ENCODE data around the gene RCL1. TPM values are rescaled to one million over a fixed set of nuclear protein-coding genes. Genes with fewer than 3 reads are reported as not detected.
A peak's percentile ranks its signal among the peaks of the same experiment; 100 is the strongest.

Gene RCL1
- polyA plus RNA-seq, 2 of the 4 experiments (the other 2 are of a cell fraction), result 25.5 to 27.5 TPM

DNA sequence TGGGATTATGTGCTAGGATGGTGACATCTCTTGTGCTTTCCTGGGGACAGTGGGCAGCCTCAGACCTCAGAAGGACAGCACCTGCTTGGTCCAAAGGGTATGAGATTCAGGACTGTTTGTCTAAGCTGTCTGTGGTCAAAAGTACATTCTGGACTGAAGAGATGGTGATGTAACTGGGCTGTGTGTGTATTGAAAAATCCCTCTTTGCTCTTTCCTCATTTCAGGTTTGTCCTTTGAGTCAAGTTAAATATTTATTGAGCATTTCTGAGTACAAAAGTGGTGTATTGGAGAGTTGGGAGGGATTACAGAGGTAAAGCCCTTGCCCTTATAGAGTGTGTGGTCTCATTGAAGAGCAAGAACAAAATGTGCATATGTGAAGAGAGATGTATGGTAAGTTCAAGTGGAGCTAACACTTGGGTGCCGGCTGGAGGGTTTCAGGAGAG lies 46.7 kb downstream of the RCL1 start (continued):
- no peak for TF ChIP-seq TFCP2L1 (CRISPR knock-in tag; IDR thresholded peaks at IDR 0.05)
- TF ChIP-seq, protein P1, sequence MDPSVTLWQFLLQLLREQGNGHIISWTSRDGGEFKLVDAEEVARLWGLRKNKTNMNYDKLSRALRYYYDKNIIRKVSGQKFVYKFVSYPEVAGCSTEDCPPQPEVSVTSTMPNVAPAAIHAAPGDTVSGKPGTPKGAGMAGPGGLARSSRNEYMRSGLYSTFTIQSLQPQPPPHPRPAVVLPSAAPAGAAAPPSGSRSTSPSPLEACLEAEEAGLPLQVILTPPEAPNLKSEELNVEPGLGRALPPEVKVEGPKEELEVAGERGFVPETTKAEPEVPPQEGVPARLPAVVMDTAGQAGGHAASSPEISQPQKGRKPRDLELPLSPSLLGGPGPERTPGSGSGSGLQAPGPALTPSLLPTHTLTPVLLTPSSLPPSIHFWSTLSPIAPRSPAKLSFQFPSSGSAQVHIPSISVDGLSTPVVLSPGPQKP (IDR thresholded peaks at IDR 0.05; ENCODE audit: low read depth, low read length), result no peak

DNA sequence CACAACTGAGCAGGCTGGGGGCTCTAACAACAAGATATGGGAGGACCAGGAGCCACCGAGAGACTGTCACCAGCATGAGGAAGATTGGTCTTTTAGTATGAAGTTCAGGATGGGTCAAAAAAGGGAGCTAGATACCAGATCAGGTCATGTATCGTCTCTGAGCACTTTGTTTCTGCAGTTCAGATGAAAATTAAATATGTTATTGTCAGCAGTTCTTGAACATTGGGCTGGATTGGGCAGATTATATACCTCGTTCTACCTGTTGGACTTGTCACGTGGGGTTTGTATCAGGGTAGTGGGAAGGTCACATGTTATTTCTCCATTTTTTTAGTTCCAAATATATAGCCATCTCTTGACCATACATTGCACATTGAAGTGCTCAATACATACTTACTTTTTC lies 47.3 kb downstream of the RCL1 start:
- DNase-seq (ENCODE audit: low read depth in 1 of 2, low spot score in 1 of 2) (no peak), FAIRE-seq (no peak), ATAC-seq (no peak)
- no peak overlapping the region; the same call in 2 of the 3 replicates for H3K4me2 ChIP-seq
- CTCF ChIA-PET, result interaction anchor here (2.9 kb wide), 1 partner anchor 148 kb away, joined by 11 read pairs; no protein-coding TSS in a partner anchor
- 92% methylated on average over 4 of the region's 4 CpGs for WGBS (ENCODE audit: missing lambda C conversion rate)
- peak overlapping the region in 1 of 2 experiments; percentile 58; a peak in 1 of 6 replicates for H3K27ac ChIP-seq
- no peak overlapping the region for H3K4me3 ChIP-seq
- no peaks in the 10 kb centered on the region for H3K9me3 ChIP-seq
- H3K4me1 ChIP-seq, result peaks cover 24% of the 10 kb centered on the region
- POLR2A ChIA-PET, result interaction anchor here (1.0 kb wide), 1 partner anchor 47 kb away, joined by 4 read pairs; the partner anchor contains the start of gene RCL1
- no peak for TF ChIP-seq BHLHE40 (IDR thresholded peaks at IDR 0.05; ENCODE audit: low read depth, low read length)
- TF ChIP-seq EHMT2 (IDR thresholded peaks at IDR 0.05; ENCODE audit: low read depth), result no peak
- no peak for TF ChIP-seq CEBPB (IDR thresholded peaks at IDR 0.05)
- no peak for TF ChIP-seq ZC3H11A (IDR thresholded peaks at IDR 0.05)
- TF ChIP-seq MAFK (IDR thresholded peaks at IDR 0.05; ENCODE audit: partially characterized antibody), result peak; percentile 66
- TF ChIP-seq MAX (IDR thresholded peaks at IDR 0.05), result no peak
- no peak for TF ChIP-seq RARB (CRISPR knock-in tag; IDR thresholded peaks at IDR 0.05)

- H3K4me2 ChIP-seq, result no peak overlapping the region
- TF ChIP-seq EHF (CRISPR knock-in tag; IDR thresholded peaks at IDR 0.05) (no peak), E2F6 (IDR thresholded peaks at IDR 0.05; ENCODE audit: borderline replicate concordance, low read depth) (no peak)
- peaks cover 24% of the 10 kb centered on the region for H3K4me1 ChIP-seq
- ATAC-seq (no peak), FAIRE-seq (no peak), DNase-seq (ENCODE audit: low read depth in 1 of 2, low spot score in 1 of 2) (no peak)
- no peaks in the 10 kb centered on the region for H3K9me3 ChIP-seq
- ChIA-PET CTCF (interaction anchor here (0.9 to 1.2 kb wide), 2 partner anchors 79 to 146 kb away, joined by 3 to 6 read pairs; no protein-coding TSS in a partner anchor), POLR2A (no interaction called here)
- 99% methylated on average over 2 of the region's 2 CpGs for WGBS (ENCODE audit: missing lambda C conversion rate)
- no peak overlapping the region for H3K27ac ChIP-seq
- no peak overlapping the region for H3K4me3 ChIP-seq
These were observed 49.5 kb downstream of the RCL1 start for GRCh38 chr9:4842213-4842612.

DNA sequence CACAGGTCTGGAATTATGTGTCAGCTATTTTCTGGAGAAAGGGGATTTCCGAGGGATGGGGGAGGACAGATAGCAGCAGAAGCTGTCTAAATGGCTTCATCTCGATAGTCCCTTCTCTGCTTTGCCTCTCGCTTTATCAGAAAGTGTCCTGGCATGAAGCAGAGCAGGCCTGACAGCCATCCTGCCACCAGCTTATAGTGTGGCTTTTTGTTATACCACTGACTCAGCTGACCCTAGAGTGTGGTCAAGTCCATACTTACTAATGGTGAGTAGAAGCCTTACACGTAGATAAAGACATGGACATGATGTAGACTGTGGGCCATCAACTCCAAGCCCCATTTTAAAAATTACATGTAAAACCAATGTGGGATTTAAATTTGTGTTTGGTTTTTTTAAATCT lies 50.0 kb downstream of the RCL1 start:
- ChIA-PET CTCF (interaction anchor here (0.9 to 1.2 kb wide), 2 partner anchors 80 to 145 kb away, joined by 3 to 6 read pairs; no protein-coding TSS in a partner anchor), POLR2A (no interaction called here)
- FAIRE-seq (no peak), ATAC-seq (no peak), DNase-seq (ENCODE audit: low read depth in 1 of 2, low spot score in 1 of 2) (no peak)
- TF ChIP-seq RFX5 (IDR thresholded peaks at IDR 0.05) (no peak), RARB (CRISPR knock-in tag; IDR thresholded peaks at IDR 0.05) (no peak)
- H3K27ac ChIP-seq, result no peak overlapping the region
- no peaks in the 10 kb centered on the region for H3K9me3 ChIP-seq
- 84% methylated on average over 4 of the region's 4 CpGs for WGBS (ENCODE audit: missing lambda C conversion rate)
- H3K4me1 ChIP-seq, result peaks cover 19% of the 10 kb centered on the region
- no peak overlapping the region for H3K4me2 ChIP-seq
- H3K4me3 ChIP-seq, result no peak overlapping the region

DNA sequence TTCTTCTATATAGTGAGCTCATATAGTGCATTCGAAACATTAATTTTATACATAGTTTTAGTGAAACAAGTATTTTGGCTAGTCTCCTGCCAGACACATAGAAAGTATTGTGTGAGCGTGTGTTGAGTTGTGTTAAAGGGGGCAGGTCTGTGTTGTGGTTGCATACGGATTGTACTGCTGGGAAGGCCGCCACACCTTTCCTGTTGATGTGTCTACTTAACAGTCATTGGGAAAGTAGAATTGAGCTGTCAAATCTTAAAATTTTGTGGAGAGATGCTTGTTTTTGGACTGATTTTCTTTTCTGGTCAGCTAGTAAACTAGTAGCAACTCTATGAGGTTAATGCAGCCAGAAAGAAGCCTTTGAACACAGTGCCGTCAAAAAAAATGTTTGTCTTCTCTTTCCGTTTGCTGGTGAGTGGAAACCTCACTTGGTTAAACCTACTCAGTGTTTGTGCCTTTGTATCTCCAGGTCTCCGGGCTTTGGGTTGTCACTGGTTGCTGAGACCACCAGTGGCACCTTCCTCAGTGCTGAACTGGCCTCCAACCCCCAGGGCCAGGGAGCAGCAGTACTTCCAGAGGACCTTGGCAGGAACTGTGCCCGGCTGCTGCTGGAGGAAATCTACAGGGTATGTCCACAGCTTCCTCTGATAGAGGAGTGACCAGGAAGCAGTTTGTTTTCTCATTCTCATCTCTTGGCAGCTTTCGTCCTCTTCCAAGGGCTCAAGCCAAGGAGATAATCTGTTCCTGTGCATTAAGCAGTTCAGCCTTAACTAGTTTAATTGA lies 51.5 kb downstream of the RCL1 start:
- WGBS (ENCODE audit: missing lambda C conversion rate), result 93% methylated on average over 9 of the region's 9 CpGs
- ChIA-PET POLR2A (no interaction called here), CTCF (interaction anchor here (0.9 to 1.2 kb wide), 3 partner anchors 12 to 144 kb away, joined by 3 read pairs; no protein-coding TSS in a partner anchor)
- peaks cover 7% of the 10 kb centered on the region; the same call in 2 of the 3 replicates for H3K4me1 ChIP-seq
- FAIRE-seq, result no peak
- no peak overlapping the region for H3K4me3 ChIP-seq
- no peak overlapping the region for H3K4me2 ChIP-seq
- DNase-seq (ENCODE audit: low read depth in 1 of 2, low spot score in 1 of 2), result no peak
- ATAC-seq, result no peak
- no peak overlapping the region for H3K27ac ChIP-seq
- H3K9me3 ChIP-seq, result no peaks in the 10 kb centered on the region
- no peak for TF ChIP-seq POLR2A (IDR thresholded peaks at IDR 0.05; ENCODE audit: low read length)
- TF ChIP-seq CHD2 (IDR thresholded peaks at IDR 0.05; ENCODE audit: low read length, partially characterized antibody), result no peak
- TF ChIP-seq EP300 (IDR thresholded peaks at IDR 0.05), result no peak
- TF ChIP-seq ZNF302 (CRISPR knock-in tag; IDR thresholded peaks at IDR 0.05), result no peak
- no peak for TF ChIP-seq NFE2L2 (conservative IDR thresholded peaks at IDR 0.05; ENCODE audit: low read length)
- TF ChIP-seq HMGXB4 (CRISPR knock-in tag; IDR thresholded peaks at IDR 0.05; ENCODE audit: borderline replicate concordance), result no peak
- no peak for TF ChIP-seq CHD4 (IDR thresholded peaks at IDR 0.05; ENCODE audit: borderline replicate concordance)
- no peak for TF ChIP-seq RNF2 (IDR thresholded peaks at IDR 0.05; ENCODE audit: borderline replicate concordance, low read depth)
- no peak for TF ChIP-seq EHF (CRISPR knock-in tag; IDR thresholded peaks at IDR 0.05)
- no peak for TF ChIP-seq CBX2 (IDR thresholded peaks at IDR 0.05; ENCODE audit: borderline replicate concordance, low read depth)
- no peak for TF ChIP-seq GATA3 (IDR thresholded peaks at IDR 0.05; ENCODE audit: borderline replicate concordance)
